ENCODE results near the gene MYLIP.

GRCh38 chr6:16135066-16135465, 6.2 kb downstream of the MYLIP start:
- no peak for TF ChIP-seq EZH2phosphoT487 (IDR thresholded peaks at IDR 0.05; ENCODE audit: low read length)
- no peak for TF ChIP-seq CTCF (IDR thresholded peaks at IDR 0.05; ENCODE audit: low read length)
- no peak for TF ChIP-seq EZH2 (optimal IDR thresholded peaks at IDR 0.05; ENCODE audit: low read depth, low read length)

Data from MM.1S (cell line).